Aorta (tissue), 5 donors: ENCODE data around the gene SEC24A. TPM values are rescaled to one million over a fixed set of nuclear protein-coding genes. Genes with fewer than 3 reads are reported as not detected.
"Not testable (repeated sequence)": the region's sequence is repeated elsewhere in the genome, so short reads cannot be mapped to it uniquely, and the experiment has no call there.

Experiments
- ATAC-seq: fragments of 200-7000 bp; cut with Tn5 transposase; one replicate; pipeline ENCODE4 v1.9.1; 2022; ENCODE audit warnings: moderate library complexity; ENCODE audit not compliant: low FRiP score
- DNase-seq, 2 donors: peaks; one replicate each; pipeline ENCODE4 v3.0.0-alpha.2; 2020
- H3K27ac ChIP-seq, 2 donors: one replicate each; pipeline ENCODE4 v1.5.1; 2013; ENCODE audit warnings: low read length in 2 of 2, mild to moderate bottlenecking in 2 of 2, moderate library complexity in 2 of 2, control low read depth in 1 of 2, inconsistent platforms in 1 of 2, low read depth in 1 of 2
- H3K27me3 ChIP-seq, 2 donors: one replicate each; pipeline ENCODE4 v1.6.1; 2013; ENCODE audit warnings: control low read depth in 1 of 2, low read length in 1 of 2, mild to moderate bottlenecking in 1 of 2, moderate library complexity in 1 of 2; ENCODE audit not compliant: insufficient read depth in 2 of 2, control insufficient read depth in 1 of 2
- H3K36me3 ChIP-seq, 2 donors: one replicate each; pipeline ENCODE4 v1.6.1; 2013; ENCODE audit warnings: control low read depth in 1 of 2, low read length in 1 of 2, mild to moderate bottlenecking in 1 of 2; ENCODE audit not compliant: insufficient read depth in 2 of 2, control insufficient read depth in 1 of 2
- H3K4me1 ChIP-seq, 2 donors: one replicate each; pipeline ENCODE4 v1.6.1; 2013; ENCODE audit warnings: low read length in 2 of 2, control low read depth in 1 of 2, mild to moderate bottlenecking in 1 of 2, moderate library complexity in 1 of 2; ENCODE audit not compliant: insufficient read depth in 2 of 2, control insufficient read depth in 1 of 2
- H3K4me3 ChIP-seq, 2 donors: one replicate each; pipeline ENCODE4 v1.5.1; 2013; ENCODE audit warnings: low read length in 2 of 2, control low read depth in 1 of 2, mild to moderate bottlenecking in 1 of 2
- H3K9me3 ChIP-seq: one replicate; pipeline ENCODE4 v1.6.1; 2013; ENCODE audit warnings: mild to moderate bottlenecking, low read length; ENCODE audit not compliant: control insufficient read depth
- WGBS, 2 donors: extraction: QIAGEN DNeasy Blood & Tissue Kit; methylation state at CpG; one replicate each; pipeline ENCODE4 v1.1.7; 2013; 5-methylcytosine and 5-hydroxymethylcytosine counted together
- intact Hi-C, 2 donors: fragments of 100-400 bp; cut with DNase I; formaldehyde crosslinking; loops; one replicate each; pipeline versions ENCODE4 v1.14.2 to v1.15.0; 2022
- polyA plus RNA-seq, 2 donors: library from polyadenylated mRNA; stranded (reverse); fragments of 200-250 nt; gene quantifications; one replicate each; pipeline ENCODE4 v1.2.3, GENCODE V29; 2013
- total RNA-seq, 2 donors: library from RNA; stranded (reverse); fragmentation: NEBNext Ultra II Directional; extraction: Animal tissue kit (Norgen Biotek cat#: 25700); gene quantifications; one replicate each; pipeline ENCODE4 v1.2.1, GENCODE V29; 2021
- donor health status: healthy with polysubstance abuse.
- donor health status: Bipolar disorder and iron deficiency.
- donor health status: DM: no; HTN: no; CAD: no.
- donor health status: DM: no; HTN: no; CAD: no.
- donor health status: DM: yes; HTN: yes; CAD: no.

SEC24A gene
- total and polyA plus RNA-seq, 4 donors, result 6.0 to 32.0 (median 19.4) TPM

GRCh38 chr5:134610725-134611124, 37.9 kb upstream of the SEC24A start:
- intact Hi-C loops, result no loop called here
- DNase-seq (no peak), ATAC-seq (no peak)
- Histone ChIP-seq H3K36me3 (peaks cover 8 to 16% of the 10 kb centered on the region in 2 donors), H3K27me3 (no peaks in the 10 kb centered on the region), H3K9me3 (no peaks in the 10 kb centered on the region), H3K4me1 (no peaks in the 10 kb centered on the region), H3K27ac (no peak overlapping the region), H3K4me3 (no peak overlapping the region)

- DNase-seq (no peak), ATAC-seq (no peak)
- Histone ChIP-seq H3K9me3 (no peaks in the 10 kb centered on the region), H3K36me3 (peaks cover 5 to 13% of the 10 kb centered on the region in 2 donors), H3K27ac (no peak overlapping the region), H3K4me3 (no peak overlapping the region), H3K4me1 (no peaks in the 10 kb centered on the region), H3K27me3 (no peaks in the 10 kb centered on the region)
- WGBS, 2 donors, result 83 to 92% methylated on average over 4 of the region's 4 CpGs
- intact Hi-C loops, result no loop called here
Observed at GRCh38 chr5:134611515-134611914, 37.1 kb upstream of the SEC24A start.

- Histone ChIP-seq H3K4me3 (no peak overlapping the region), H3K36me3 (peaks cover 4 to 5% of the 10 kb centered on the region in 2 donors), H3K27me3 (no peaks in the 10 kb centered on the region), H3K27ac (no peak overlapping the region), H3K9me3 (no peaks in the 10 kb centered on the region), H3K4me1 (no peaks in the 10 kb centered on the region)
- WGBS, 2 donors, result 95 to 96% methylated on average over 5 of the region's 5 CpGs
- intact Hi-C loops, result no loop called here
- no peak for ATAC-seq
- DNase-seq, result no peak
Observed at GRCh38 chr5:134614450-134615085, 34.0 kb upstream of the SEC24A start.

GRCh38 chr5:134620634-134621033, 28.0 kb upstream of the SEC24A start:
- Histone ChIP-seq H3K4me1 (no peaks in the 10 kb centered on the region), H3K27me3 (no peaks in the 10 kb centered on the region), H3K9me3 (no peaks in the 10 kb centered on the region), H3K36me3 (no peaks in the 10 kb centered on the region), H3K27ac (no peak overlapping the region), H3K4me3 (no peak overlapping the region)
- intact Hi-C loops, result no loop called here
- 92 to 93% methylated on average over 2 of the region's 2 CpGs for WGBS, 2 donors
- no peak for DNase-seq
- ATAC-seq, result no peak

- Histone ChIP-seq H3K9me3 (no peaks in the 10 kb centered on the region), H3K27ac (no peak overlapping the region), H3K27me3 (no peaks in the 10 kb centered on the region), H3K36me3 (no peaks in the 10 kb centered on the region), H3K4me3 (no peak overlapping the region), H3K4me1 (no peaks in the 10 kb centered on the region)
- WGBS, 2 donors, result 86 to 93% methylated on average over 1 of the region's 1 CpG
- no peak for DNase-seq
- intact Hi-C loops, result no loop called here
- ATAC-seq, result no peak
Observed at GRCh38 chr5:134625559-134625958, 23.0 kb upstream of the SEC24A start.

DNA sequence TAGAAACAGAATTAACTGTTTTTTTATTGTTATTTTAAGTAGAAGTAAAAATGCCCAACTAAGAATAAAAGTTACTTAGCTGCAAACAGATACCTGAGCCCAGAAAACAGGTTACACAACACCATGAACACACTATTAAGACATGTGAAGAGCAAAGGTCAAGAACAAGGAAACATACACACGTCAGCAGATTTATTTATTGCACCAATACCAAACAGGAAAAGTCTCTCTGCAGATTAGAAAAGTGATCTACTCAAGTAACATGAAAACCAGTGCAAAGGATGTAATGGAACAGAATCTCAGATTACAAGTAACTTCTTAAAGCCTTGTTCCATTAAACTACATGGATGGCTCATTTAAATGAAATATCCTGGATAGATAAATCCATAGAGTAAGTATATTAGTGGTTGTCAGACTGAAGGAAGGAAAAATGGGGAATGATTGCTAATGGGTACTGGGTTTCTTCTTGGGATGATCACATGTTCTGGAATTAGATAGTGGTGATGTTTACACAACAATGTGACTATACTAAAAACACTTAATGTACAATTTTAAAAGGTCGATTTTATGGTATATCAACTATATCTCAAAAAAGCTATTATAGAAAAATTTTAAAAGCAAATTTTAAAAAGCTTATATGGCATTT, 22.1 kb upstream of the SEC24A start:
- WGBS, 2 donors, result 62 to 70% methylated on average over 2 of the region's 2 CpGs
- no peak for ATAC-seq

GRCh38 chr5:134634227-134634626, 14.4 kb upstream of the SEC24A start:
- Histone ChIP-seq H3K36me3 (no peaks in the 10 kb centered on the region), H3K27me3 (no peaks in the 10 kb centered on the region), H3K4me1 (no peaks in the 10 kb centered on the region), H3K27ac (no peak overlapping the region), H3K4me3 (no peak overlapping the region), H3K9me3 (no peaks in the 10 kb centered on the region)
- DNase-seq (no peak), ATAC-seq (no peak)
- WGBS, 2 donors, result 88 to 90% methylated on average over 10 of the region's 10 CpGs
- intact Hi-C loops, result no loop called here

More for the DNA sequence above, 22.1 kb upstream of the SEC24A start:
- intact Hi-C loops, result no loop called here
- no peak for DNase-seq
- Histone ChIP-seq H3K4me3 (no peak overlapping the region), H3K4me1 (no peaks in the 10 kb centered on the region), H3K9me3 (no peaks in the 10 kb centered on the region), H3K27ac (no peak overlapping the region), H3K36me3 (no peaks in the 10 kb centered on the region), H3K27me3 (no peaks in the 10 kb centered on the region)

- WGBS, 2 donors, result 90 to 91% methylated on average over 1 of the region's 1 CpG
- DNase-seq, H3K27me3 ChIP-seq, H3K9me3 ChIP-seq, H3K27ac ChIP-seq, H3K4me1 ChIP-seq, H3K4me3 ChIP-seq, H3K36me3 ChIP-seq, intact Hi-C loops, ATAC-seq: not testable (repeated sequence)
Observed at GRCh38 chr5:134635366-134635765, 13.2 kb upstream of the SEC24A start.

DNA sequence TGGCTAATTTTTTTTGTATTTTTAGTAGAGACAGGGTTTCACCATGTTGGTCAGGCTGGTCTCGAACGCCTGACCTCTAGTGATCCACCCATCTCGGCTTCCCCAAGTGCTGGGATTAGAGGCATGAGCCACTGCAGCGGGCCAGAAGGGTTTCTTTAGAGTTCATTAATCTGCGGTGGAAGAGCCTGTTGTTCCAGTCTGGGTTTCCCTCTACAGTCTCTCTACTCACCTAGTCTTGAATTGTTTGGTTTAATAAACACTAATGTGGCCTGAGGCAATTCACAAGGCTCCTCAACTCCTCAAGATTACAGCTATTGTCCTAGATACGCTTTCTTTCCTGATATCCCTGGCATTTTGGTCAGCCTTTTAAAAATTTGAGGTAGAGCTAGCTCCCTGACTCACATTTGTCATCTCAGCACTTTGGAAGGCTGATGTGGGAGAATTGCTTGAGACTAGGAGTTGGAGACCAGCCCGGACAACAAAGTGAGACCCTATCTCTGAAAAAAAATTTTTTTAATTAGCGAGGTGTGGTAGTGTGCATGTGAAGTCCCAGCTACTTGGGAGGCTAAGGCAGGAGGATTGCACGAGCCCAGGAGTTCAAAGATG, 11.4 kb upstream of the SEC24A start:
- intact Hi-C loops, result no loop called here
- H3K9me3 ChIP-seq, result no peaks in the 10 kb centered on the region
- H3K36me3 ChIP-seq, result no peaks in the 10 kb centered on the region
- ATAC-seq (no peak), DNase-seq (no peak)
- no peaks in the 10 kb centered on the region for H3K4me1 ChIP-seq
- H3K27ac ChIP-seq, result no peak overlapping the region
- no peak overlapping the region for H3K4me3 ChIP-seq
- WGBS, 2 donors, result 83 to 89% methylated on average over 9 of the region's 9 CpGs
- no peaks in the 10 kb centered on the region for H3K27me3 ChIP-seq
